ENCODE data around the gene SYTL5.

The SYTL5 gene

GRCh38 chrX:38099688-38100087 lies 93.3 kb downstream of the SYTL5 start:
- DNase-seq, result no peak

- DNase-seq, result no peak
These were observed 95.9 kb downstream of the SYTL5 start for GRCh38 chrX:38102240-38102639.

- no peak for DNase-seq
These were observed 96.5 kb downstream of the SYTL5 start for GRCh38 chrX:38102875-38103274.

GRCh38 chrX:38103857-38104812 lies 97.8 kb downstream of the SYTL5 start:
- no peak for DNase-seq

GRCh38 chrX:38105216-38105725 lies 98.9 kb downstream of the SYTL5 start:
- no peak for DNase-seq

GRCh38 chrX:38106991-38107655 lies 100.8 kb downstream of the SYTL5 start:
- no peak for DNase-seq

GRCh38 chrX:38108364-38108763 lies 102.0 kb downstream of the SYTL5 start:
- DNase-seq, result no peak

GRCh38 chrX:38109042-38109898 lies 102.9 kb downstream of the SYTL5 start:
- DNase-seq, result no peak

- DNase-seq, result no peak
These were observed 103.9 kb downstream of the SYTL5 start for GRCh38 chrX:38110231-38110630.

GRCh38 chrX:38111196-38111595 lies 104.8 kb downstream of the SYTL5 start:
- DNase-seq, result no peak

GRCh38 chrX:38112566-38112965 lies 106.2 kb downstream of the SYTL5 start:
- no peak for DNase-seq

- DNase-seq, result no peak
These were observed 110.4 kb downstream of the SYTL5 start for GRCh38 chrX:38116706-38117105.

GRCh38 chrX:38117485-38117884 lies 111.1 kb downstream of the SYTL5 start:
- DNase-seq, result no peak

GRCh38 chrX:38124000-38124399 lies 117.6 kb downstream of the SYTL5 start:
- no peak for DNase-seq

- no peak for DNase-seq
These were observed 119.8 kb downstream of the SYTL5 start for GRCh38 chrX:38126179-38126578.

- DNase-seq, result no peak
These were observed 121.6 kb downstream of the SYTL5 start for GRCh38 chrX:38127961-38128360.

GRCh38 chrX:38129366-38129765 lies 123.0 kb downstream of the SYTL5 start:
- DNase-seq, result no peak

GRCh38 chrX:38138157-38138891 lies 132.0 kb downstream of the SYTL5 start:
- DNase-seq, result no peak

GRCh38 chrX:38138900-38139299 lies 132.5 kb downstream of the SYTL5 start:
- DNase-seq, result no peak

GRCh38 chrX:38142610-38143009 lies 136.3 kb downstream of the SYTL5 start:
- DNase-seq, result no peak

GRCh38 chrX:38149016-38149415 lies 142.7 kb downstream of the SYTL5 start:
- DNase-seq, result no peak

- no peak for DNase-seq
These were observed 144.6 kb downstream of the SYTL5 start for GRCh38 chrX:38150993-38151392.
